ENCODE data around the gene EBPL.

- TF ChIP-seq CTCF (IDR thresholded peaks at IDR 0.05) (peak in 4 of 6 experiments; percentile 38 to 60 (median 57)), POLR2A (IDR thresholded peaks at IDR 0.05) (no peak)
Observed at GRCh38 chr13:49652355-49653305, 38.7 kb downstream of the EBPL start.
